ENCODE measurements around the gene OLFM1. TPM values are rescaled to one million over a fixed set of nuclear protein-coding genes. Genes with fewer than 3 reads are reported as not detected.

OLFM1 gene
- total RNA-seq, 2 experiments from 2014 or later = not detected

GRCh38 chr9:135048046-135048757 lies 39.3 kb upstream of the OLFM1 start:
- CTCF ChIA-PET = no interaction called here
- no peak for ATAC-seq
- Mint-ChIP-seq H3K4me3 (no peak overlapping the region), H3K27ac (no peak overlapping the region), H3K27me3 (ENCODE audit: low read depth) (no peaks in the 10 kb centered on the region), H3K4me1 (ENCODE audit: low read depth) (peaks cover 5% of the 10 kb centered on the region), H3K9me3 (ENCODE audit: insufficient read depth) (no peaks in the 10 kb centered on the region), H3K36me3 (ENCODE audit: low read depth) (no peaks in the 10 kb centered on the region)
- POLR2A ChIA-PET = no interaction called here
- no peak for DNase-seq

- ATAC-seq = no peak
- Mint-ChIP-seq H3K36me3 (ENCODE audit: low read depth) (no peaks in the 10 kb centered on the region), H3K27me3 (ENCODE audit: low read depth) (no peaks in the 10 kb centered on the region), H3K9me3 (ENCODE audit: insufficient read depth) (no peaks in the 10 kb centered on the region), H3K4me1 (ENCODE audit: low read depth) (peaks cover 5% of the 10 kb centered on the region), H3K27ac (no peak overlapping the region), H3K4me3 (no peak overlapping the region)
- DNase-seq = no peak
- ChIA-PET POLR2A (no interaction called here), CTCF (no interaction called here)
Measured at GRCh38 chr9:135048758-135049444, 38.6 kb upstream of the OLFM1 start.

- H3K4me3 Mint-ChIP-seq = no peak overlapping the region
- ChIA-PET POLR2A (no interaction called here), CTCF (no interaction called here)
- H3K27ac Mint-ChIP-seq = no peak overlapping the region
- no peak for ATAC-seq
- H3K36me3 Mint-ChIP-seq (ENCODE audit: low read depth) = no peaks in the 10 kb centered on the region
- DNase-seq = no peak
- no peaks in the 10 kb centered on the region for H3K9me3 Mint-ChIP-seq (ENCODE audit: insufficient read depth)
- H3K27me3 Mint-ChIP-seq (ENCODE audit: low read depth) = no peaks in the 10 kb centered on the region
- H3K4me1 Mint-ChIP-seq (ENCODE audit: low read depth) = peaks cover 5% of the 10 kb centered on the region
Measured at GRCh38 chr9:135049460-135049859, 38.0 kb upstream of the OLFM1 start.

DNA sequence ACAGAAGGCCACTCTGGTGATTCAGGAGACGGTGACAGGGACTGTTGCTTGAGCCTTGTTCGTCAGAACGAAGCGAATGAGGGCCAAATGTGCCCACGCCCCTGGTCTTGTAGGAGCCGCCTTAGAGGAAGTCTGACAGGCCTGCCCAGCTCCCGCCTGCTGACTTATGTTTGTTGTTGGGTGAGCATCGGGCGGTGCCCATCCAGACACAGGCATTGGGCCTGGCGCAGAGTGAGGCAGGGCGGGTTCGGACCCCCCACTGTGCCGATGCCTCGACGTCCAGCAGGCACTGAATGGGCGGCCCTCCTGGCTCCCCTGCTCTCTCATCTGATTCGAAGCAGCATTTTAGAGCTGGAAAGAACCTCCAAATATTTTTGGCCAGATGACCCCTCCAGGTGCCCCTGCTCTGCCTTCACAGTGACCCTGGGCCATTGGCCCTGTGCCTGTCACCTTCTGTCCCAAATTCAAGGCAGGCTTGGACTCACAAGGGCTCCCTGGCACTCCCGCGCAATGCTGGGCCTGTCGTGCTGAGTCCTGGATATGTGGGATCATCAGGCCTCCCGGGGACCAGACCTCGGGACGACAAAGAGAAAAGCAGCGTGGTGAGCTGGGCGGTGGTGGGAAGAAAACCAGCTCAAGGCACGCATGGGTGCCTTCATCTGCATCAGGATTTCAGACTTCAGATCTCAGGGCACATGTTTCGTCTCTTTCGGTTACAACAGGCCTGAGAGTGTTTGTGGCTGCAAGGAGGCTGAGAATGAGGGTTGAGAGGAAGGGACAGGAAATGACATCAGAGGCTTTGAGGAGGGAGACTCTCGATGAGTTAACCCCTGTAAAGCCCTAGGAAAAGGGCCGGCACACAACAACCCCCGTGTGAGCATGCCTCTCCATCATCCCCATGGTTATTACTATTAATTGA lies 37.1 kb upstream of the OLFM1 start:
- ChIA-PET CTCF (interaction anchor here (1.0 kb wide), 1 partner anchor 601 kb away, joined by 3 read pairs; no protein-coding TSS in a partner anchor), POLR2A (no interaction called here)
- H3K4me3 Mint-ChIP-seq = no peak overlapping the region
- no peaks in the 10 kb centered on the region for H3K9me3 Mint-ChIP-seq (ENCODE audit: insufficient read depth)
- no peak for DNase-seq
- no peaks in the 10 kb centered on the region for H3K27me3 Mint-ChIP-seq (ENCODE audit: low read depth)
- H3K36me3 Mint-ChIP-seq (ENCODE audit: low read depth) = no peaks in the 10 kb centered on the region
- no peak for ATAC-seq
- no peak overlapping the region for H3K27ac Mint-ChIP-seq
- H3K4me1 Mint-ChIP-seq (ENCODE audit: low read depth) = peaks cover 5% of the 10 kb centered on the region

GRCh38 chr9:135051316-135052038 lies 36.0 kb upstream of the OLFM1 start:
- H3K27ac Mint-ChIP-seq = no peak overlapping the region
- ATAC-seq (no peak), DNase-seq (no peak)
- no peaks in the 10 kb centered on the region for H3K27me3 Mint-ChIP-seq (ENCODE audit: low read depth)
- H3K4me3 Mint-ChIP-seq = no peak overlapping the region
- peaks cover 5% of the 10 kb centered on the region for H3K4me1 Mint-ChIP-seq (ENCODE audit: low read depth)
- CTCF ChIA-PET = interaction anchor here (1.0 kb wide), 1 partner anchor 602 kb away, joined by 3 read pairs; no protein-coding TSS in a partner anchor
- H3K36me3 Mint-ChIP-seq (ENCODE audit: low read depth) = no peaks in the 10 kb centered on the region
- no peaks in the 10 kb centered on the region for H3K9me3 Mint-ChIP-seq (ENCODE audit: insufficient read depth)
- POLR2A ChIA-PET = no interaction called here

GRCh38 chr9:135053133-135053532 lies 34.3 kb upstream of the OLFM1 start:
- DNase-seq (no peak), ATAC-seq (no peak)
- ChIA-PET POLR2A (no interaction called here), CTCF (no interaction called here)
- Mint-ChIP-seq H3K4me1 (ENCODE audit: low read depth) (peaks cover 5% of the 10 kb centered on the region), H3K9me3 (ENCODE audit: insufficient read depth) (no peaks in the 10 kb centered on the region), H3K27me3 (ENCODE audit: low read depth) (peaks cover 2% of the 10 kb centered on the region), H3K27ac (no peak overlapping the region), H3K4me3 (no peak overlapping the region), H3K36me3 (ENCODE audit: low read depth) (no peaks in the 10 kb centered on the region)

DNA sequence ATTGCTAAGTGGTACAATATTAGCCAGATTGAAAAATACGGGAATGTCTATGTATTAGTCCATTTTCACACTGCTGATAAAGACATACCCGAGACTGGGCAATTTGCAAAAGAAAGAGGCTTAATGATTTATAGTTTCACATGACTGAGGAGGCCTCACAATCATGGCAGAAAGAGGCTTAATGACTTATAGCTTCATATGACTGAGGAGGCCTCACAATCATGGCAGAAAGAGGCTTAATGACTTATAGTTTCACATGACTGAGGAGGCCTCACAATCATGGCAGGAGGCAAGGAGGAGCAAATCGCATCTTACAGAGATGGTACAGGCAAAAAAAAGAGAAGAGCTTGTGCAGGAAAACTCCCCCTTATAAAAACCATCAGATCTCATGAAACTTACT lies 32.3 kb upstream of the OLFM1 start:
- Mint-ChIP-seq H3K27me3 (ENCODE audit: low read depth) (peaks cover 3% of the 10 kb centered on the region), H3K36me3 (ENCODE audit: low read depth) (no peaks in the 10 kb centered on the region), H3K4me1 (ENCODE audit: low read depth) (peaks cover 5% of the 10 kb centered on the region), H3K9me3 (ENCODE audit: insufficient read depth) (no peaks in the 10 kb centered on the region), H3K27ac (no peak overlapping the region), H3K4me3 (no peak overlapping the region)
- ATAC-seq (no peak), DNase-seq (no peak)
- ChIA-PET POLR2A (no interaction called here), CTCF (no interaction called here)

GRCh38 chr9:135056541-135056940 lies 30.9 kb upstream of the OLFM1 start:
- CTCF ChIA-PET = interaction anchor here (0.7 to 1.3 kb wide), 2 partner anchors 54 to 607 kb away, joined by 3 read pairs; no protein-coding TSS in a partner anchor
- DNase-seq (no peak), ATAC-seq (no peak)
- no peaks in the 10 kb centered on the region for H3K4me1 Mint-ChIP-seq (ENCODE audit: low read depth)
- POLR2A ChIA-PET = no interaction called here
- H3K4me3 Mint-ChIP-seq = no peak overlapping the region
- H3K9me3 Mint-ChIP-seq (ENCODE audit: insufficient read depth) = no peaks in the 10 kb centered on the region
- H3K27ac Mint-ChIP-seq = no peak overlapping the region
- no peaks in the 10 kb centered on the region for H3K36me3 Mint-ChIP-seq (ENCODE audit: low read depth)
- H3K27me3 Mint-ChIP-seq (ENCODE audit: low read depth) = peaks cover 3% of the 10 kb centered on the region

GRCh38 chr9:135060461-135061116 lies 26.9 kb upstream of the OLFM1 start:
- ATAC-seq (no peak), DNase-seq (no peak)
- H3K27me3 Mint-ChIP-seq (ENCODE audit: low read depth) = peaks cover 3% of the 10 kb centered on the region
- POLR2A ChIA-PET = no interaction called here
- no peaks in the 10 kb centered on the region for H3K4me1 Mint-ChIP-seq (ENCODE audit: low read depth)
- H3K36me3 Mint-ChIP-seq (ENCODE audit: low read depth) = no peaks in the 10 kb centered on the region
- H3K27ac Mint-ChIP-seq = no peak overlapping the region
- CTCF ChIA-PET = no interaction called here
- no peak overlapping the region for H3K4me3 Mint-ChIP-seq
- H3K9me3 Mint-ChIP-seq (ENCODE audit: insufficient read depth) = no peaks in the 10 kb centered on the region

GRCh38 chr9:135061441-135061840 lies 26.0 kb upstream of the OLFM1 start:
- CTCF ChIA-PET = no interaction called here
- H3K36me3 Mint-ChIP-seq (ENCODE audit: low read depth) = no peaks in the 10 kb centered on the region
- no peak overlapping the region for H3K27ac Mint-ChIP-seq

GRCh38 chr9:135062254-135062653 lies 25.2 kb upstream of the OLFM1 start:
- Mint-ChIP-seq H3K36me3 (ENCODE audit: low read depth) (no peaks in the 10 kb centered on the region), H3K9me3 (ENCODE audit: insufficient read depth) (no peaks in the 10 kb centered on the region), H3K27ac (no peak overlapping the region), H3K27me3 (ENCODE audit: low read depth) (peaks cover 3% of the 10 kb centered on the region), H3K4me1 (ENCODE audit: low read depth) (no peaks in the 10 kb centered on the region), H3K4me3 (no peak overlapping the region)
- no peak for ATAC-seq
- no peak for DNase-seq
- CTCF ChIA-PET = no interaction called here
- POLR2A ChIA-PET = no interaction called here

More at GRCh38 chr9:135061441-135061840, 26.0 kb upstream of the OLFM1 start:
- Mint-ChIP-seq H3K4me1 (ENCODE audit: low read depth) (no peaks in the 10 kb centered on the region), H3K27me3 (ENCODE audit: low read depth) (peaks cover 3% of the 10 kb centered on the region), H3K4me3 (no peak overlapping the region), H3K9me3 (ENCODE audit: insufficient read depth) (no peaks in the 10 kb centered on the region)
- POLR2A ChIA-PET = no interaction called here
- ATAC-seq (no peak), DNase-seq (no peak)

All from activated CD8-positive, alpha-beta T cell treated with anti-CD3 and anti-CD28 coated beads, Interleukin-2, amount 10 ng/mL, durations not matched to agents 7 days and 5 days (primary cell).